ENCODE results near the gene FLII. TPM values are rescaled to one million over a fixed set of nuclear protein-coding genes. Genes with fewer than 3 reads are reported as not detected.

FLII gene
- total RNA-seq, 4 donors from 2014 or later: 311 to 538 (median 419) TPM

DNA sequence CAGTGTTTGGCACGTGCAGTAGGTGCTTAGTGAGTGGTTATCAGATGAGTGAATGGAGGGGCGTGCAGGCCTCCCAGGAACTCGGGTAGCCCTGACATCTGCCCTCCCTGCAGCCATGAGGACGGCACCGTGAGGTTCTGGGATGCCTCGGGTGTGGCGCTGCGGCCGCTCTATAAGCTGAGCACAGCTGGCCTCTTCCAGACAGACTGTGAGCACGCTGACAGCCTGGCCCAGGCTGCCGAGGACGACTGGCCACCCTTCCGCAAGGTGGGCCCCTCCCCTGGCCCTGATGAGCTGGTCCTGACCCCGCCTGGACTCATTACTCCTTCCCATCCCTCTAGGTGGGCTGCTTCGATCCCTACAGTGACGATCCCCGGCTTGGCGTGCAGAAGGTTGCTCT, 22.0 kb downstream of the FLII start:
- Histone ChIP-seq H3K27ac (no peak overlapping the region), H3K36me3 (peaks cover 0 to 46% (median 0%) of the 10 kb centered on the region in 3 donors), H3K4me3 (no peak overlapping the region), H3K27me3 (no peaks in the 10 kb centered on the region), H3K9me3 (no peaks in the 10 kb centered on the region), H3K4me1 (no peaks in the 10 kb centered on the region)
- no peak for DNase-seq
- TF ChIP-seq POLR2A (IDR thresholded peaks at IDR 0.05): no peak
- TF ChIP-seq, protein P1, sequence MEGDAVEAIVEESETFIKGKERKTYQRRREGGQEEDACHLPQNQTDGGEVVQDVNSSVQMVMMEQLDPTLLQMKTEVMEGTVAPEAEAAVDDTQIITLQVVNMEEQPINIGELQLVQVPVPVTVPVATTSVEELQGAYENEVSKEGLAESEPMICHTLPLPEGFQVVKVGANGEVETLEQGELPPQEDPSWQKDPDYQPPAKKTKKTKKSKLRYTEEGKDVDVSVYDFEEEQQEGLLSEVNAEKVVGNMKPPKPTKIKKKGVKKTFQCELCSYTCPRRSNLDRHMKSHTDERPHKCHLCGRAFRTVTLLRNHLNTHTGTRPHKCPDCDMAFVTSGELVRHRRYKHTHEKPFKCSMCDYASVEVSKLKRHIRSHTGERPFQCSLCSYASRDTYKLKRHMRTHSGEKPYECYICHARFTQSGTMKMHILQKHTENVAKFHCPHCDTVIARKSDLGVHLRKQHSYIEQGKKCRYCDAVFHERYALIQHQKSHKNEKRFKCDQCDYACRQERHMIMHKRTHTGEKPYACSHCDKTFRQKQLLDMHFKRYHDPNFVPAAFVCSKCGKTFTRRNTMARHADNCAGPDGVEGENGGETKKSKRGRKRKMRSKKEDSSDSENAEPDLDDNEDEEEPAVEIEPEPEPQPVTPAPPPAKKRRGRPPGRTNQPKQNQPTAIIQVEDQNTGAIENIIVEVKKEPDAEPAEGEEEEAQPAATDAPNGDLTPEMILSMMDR (IDR thresholded peaks at IDR 0.05): no peak

DNA sequence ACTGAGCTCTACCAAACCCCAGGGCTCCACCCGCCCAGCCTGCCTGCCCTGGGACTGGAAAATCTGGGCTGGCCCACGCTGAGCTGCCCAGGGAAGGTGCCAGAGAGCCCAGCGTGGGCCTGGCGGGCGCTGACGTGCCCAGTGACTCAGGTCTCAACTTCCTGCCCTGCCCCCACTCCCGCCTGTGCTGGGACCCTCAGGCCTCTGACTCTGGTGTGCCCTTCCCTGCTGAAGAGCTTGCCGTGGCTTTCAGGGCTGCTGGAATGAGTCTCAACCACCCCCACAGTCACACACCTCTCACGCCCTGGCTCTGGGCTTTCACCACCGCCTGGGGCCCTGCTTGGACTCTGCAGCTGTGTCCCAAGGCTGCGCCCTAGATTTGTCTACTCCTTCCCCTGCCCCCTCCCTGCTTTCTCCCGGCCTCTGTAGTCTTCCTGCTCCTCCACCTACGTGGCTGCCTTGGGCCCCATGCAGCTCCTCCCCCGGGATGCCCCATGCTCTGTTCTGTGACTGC, 22.7 kb downstream of the FLII start:
- DNase-seq: no peak
- peaks cover 0 to 42% (median 0%) of the 10 kb centered on the region in 3 donors for H3K36me3 ChIP-seq
- H3K9me3 ChIP-seq: no peaks in the 10 kb centered on the region
- TF ChIP-seq, protein P1 (IDR thresholded peaks at IDR 0.05): no peak
- TF ChIP-seq POLR2A (IDR thresholded peaks at IDR 0.05): no peak
- no peaks in the 10 kb centered on the region for H3K4me1 ChIP-seq
- no peak overlapping the region for H3K27ac ChIP-seq
- no peak overlapping the region for H3K4me3 ChIP-seq
- no peaks in the 10 kb centered on the region for H3K27me3 ChIP-seq

DNA sequence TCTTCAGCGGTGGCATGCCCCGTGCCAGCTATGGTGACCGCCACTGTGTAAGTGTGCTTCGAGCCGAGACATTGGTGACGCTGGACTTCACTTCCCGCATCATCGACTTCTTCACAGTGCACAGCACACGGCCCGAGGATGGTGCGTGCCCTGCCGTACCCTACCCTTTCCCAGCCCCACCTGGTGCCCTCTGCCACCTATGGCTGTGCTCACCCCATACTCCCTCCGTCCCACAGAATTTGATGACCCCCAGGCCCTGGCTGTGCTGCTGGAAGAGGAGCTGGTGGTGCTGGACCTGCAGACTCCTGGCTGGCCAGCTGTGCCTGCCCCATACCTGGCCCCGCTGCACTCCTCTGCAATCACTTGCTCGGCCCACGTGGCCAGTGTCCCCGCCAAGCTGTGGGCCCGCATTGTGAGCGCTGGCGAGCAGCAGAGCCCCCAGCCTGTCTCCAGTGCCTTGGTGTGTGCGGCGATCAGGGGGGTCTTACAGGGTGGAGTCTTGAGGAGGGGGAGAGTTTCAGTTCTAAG, 23.6 kb downstream of the FLII start:
- TF ChIP-seq POLR2A (IDR thresholded peaks at IDR 0.05): no peak
- TF ChIP-seq, protein P1 (IDR thresholded peaks at IDR 0.05): no peak
- Histone ChIP-seq H3K36me3 (peaks cover 0 to 42% (median 0%) of the 10 kb centered on the region in 3 donors), H3K4me1 (no peaks in the 10 kb centered on the region), H3K27me3 (no peaks in the 10 kb centered on the region), H3K27ac (no peak overlapping the region), H3K9me3 (no peaks in the 10 kb centered on the region), H3K4me3 (no peak overlapping the region)
- no peak for DNase-seq

DNA sequence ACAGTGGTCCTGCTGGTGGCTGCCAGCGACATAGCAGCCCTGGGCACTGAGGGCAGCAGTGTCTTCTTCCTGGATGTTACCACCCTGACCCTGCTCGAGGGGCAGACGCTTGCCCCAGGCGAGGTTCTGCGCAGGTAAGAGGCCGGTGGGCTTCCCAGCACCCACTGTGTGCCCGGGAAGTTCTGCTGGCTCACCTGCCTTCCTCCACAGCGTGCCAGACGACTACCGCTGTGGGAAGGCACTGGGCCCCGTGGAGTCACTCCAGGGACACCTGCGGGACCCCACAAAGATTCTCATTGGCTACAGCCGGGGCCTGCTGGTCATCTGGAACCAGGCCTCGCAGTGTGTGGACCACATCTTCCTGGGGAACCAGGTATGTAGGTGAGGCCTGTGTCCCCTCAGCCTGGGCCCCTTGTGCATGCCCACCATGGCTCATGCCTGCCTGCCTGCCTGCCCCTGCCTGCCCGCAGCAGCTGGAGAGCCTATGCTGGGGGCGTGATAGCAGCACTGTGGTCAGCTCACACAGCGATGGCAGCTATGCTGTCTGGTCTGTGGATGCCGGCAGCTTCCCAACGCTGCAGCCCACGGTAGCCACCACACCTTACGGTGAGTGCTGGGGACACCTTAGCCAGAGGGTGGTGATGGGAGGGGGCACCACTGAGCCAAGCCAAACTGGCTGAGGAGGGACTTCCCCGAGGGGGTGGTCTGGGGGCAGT, 24.6 kb downstream of the FLII start:
- Histone ChIP-seq H3K27me3 (no peaks in the 10 kb centered on the region), H3K36me3 (peaks cover 0 to 42% (median 0%) of the 10 kb centered on the region in 3 donors), H3K4me3 (no peak overlapping the region), H3K27ac (no peak overlapping the region), H3K4me1 (no peaks in the 10 kb centered on the region), H3K9me3 (no peaks in the 10 kb centered on the region)
- TF ChIP-seq, protein P1 (IDR thresholded peaks at IDR 0.05): no peak
- TF ChIP-seq POLR2A (IDR thresholded peaks at IDR 0.05): no peak
- no peak for DNase-seq

DNA sequence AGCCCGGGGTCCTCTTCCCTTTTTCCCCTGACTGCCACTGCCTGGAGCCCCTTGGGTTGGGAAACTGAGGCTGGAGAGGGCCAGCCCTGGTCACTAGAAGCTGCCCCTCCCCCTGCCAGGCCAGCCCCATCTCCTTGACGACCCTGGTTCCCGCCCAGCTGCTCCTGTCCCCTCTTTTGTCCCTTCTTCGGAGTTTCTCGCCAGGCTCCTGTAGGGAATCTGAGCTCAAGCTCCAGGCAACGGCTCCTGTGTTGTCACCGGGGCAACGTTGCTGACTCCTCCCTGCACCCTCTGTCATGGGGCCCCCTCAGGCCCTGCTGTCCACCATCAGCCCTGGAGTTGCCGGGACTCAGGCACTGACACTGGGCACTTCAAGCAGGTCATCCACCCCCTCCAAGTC, 27.4 kb downstream of the FLII start:
- H3K4me3 ChIP-seq: no peak overlapping the region
- no peak for DNase-seq
- H3K27me3 ChIP-seq: no peaks in the 10 kb centered on the region
- no peak overlapping the region for H3K27ac ChIP-seq
- H3K4me1 ChIP-seq: peaks cover 0 to 12% (median 7%) of the 10 kb centered on the region in 4 donors
- H3K9me3 ChIP-seq: no peaks in the 10 kb centered on the region
- peaks cover 0 to 23% (median 0%) of the 10 kb centered on the region in 3 donors for H3K36me3 ChIP-seq
- no peak for TF ChIP-seq POLR2A (IDR thresholded peaks at IDR 0.05)
- TF ChIP-seq, protein P1 (IDR thresholded peaks at IDR 0.05): no peak
